Neural cell (in vitro differentiated cells): Measurements from ENCODE around the gene OR6N1.

Source experiments
- CTCF ChIP-seq: fragments of 450-650 bp; IDR thresholded peaks from 2 replicates; pipeline ENCODE4 v1.5.1; 2014; ENCODE audit warnings: antibody characterized with exemption, mild to moderate bottlenecking, moderate library complexity; ENCODE audit not compliant: poor library complexity, severe bottlenecking
- EZH2 ChIP-seq: fragments of 200-600, 300-800 bp; shearing (Covaris generic), sonication (generic); IDR thresholded peaks from 2 replicates; pipeline ENCODE4 v1.6.1; 2014; ENCODE audit warnings: antibody characterized with exemption, low read length, borderline replicate concordance, mild to moderate bottlenecking; ENCODE audit not compliant: insufficient read depth, poor library complexity, severe bottlenecking
- MXI1 ChIP-seq: fragments of 450-650 bp; conservative IDR thresholded peaks from 2 replicates; pipeline ENCODE4 v1.6.1; 2014; ENCODE audit warnings: antibody characterized with exemption, mild to moderate bottlenecking; ENCODE audit not compliant: poor library complexity, severe bottlenecking
- POLR2AphosphoS5 ChIP-seq: IDR thresholded peaks from 2 replicates; pipeline ENCODE4 v1.6.1; 2012
- RAD21 ChIP-seq: fragments of 450-650 bp; conservative IDR thresholded peaks from 2 replicates; pipeline ENCODE4 v1.6.1; 2014; ENCODE audit warnings: antibody characterized with exemption, mild to moderate bottlenecking, moderate library complexity
- REST ChIP-seq: IDR thresholded peaks from 2 replicates; pipeline ENCODE4 v1.6.1; 2012; ENCODE audit warnings: borderline replicate concordance
- SMC3 ChIP-seq: fragments of 450-650 bp; conservative IDR thresholded peaks from 2 replicates; pipeline ENCODE4 v1.6.1; 2014; ENCODE audit warnings: antibody characterized with exemption, mild to moderate bottlenecking, moderate library complexity; ENCODE audit not compliant: poor library complexity
- TAF1 ChIP-seq: IDR thresholded peaks from 2 replicates; pipeline ENCODE4 v1.6.1; 2012; ENCODE audit warnings: low read depth

- TF ChIP-seq CTCF (no peak), SMC3 (no peak), EZH2 (no peak), POLR2AphosphoS5 (no peak), TAF1 (no peak), MXI1 (no peak), REST (no peak), RAD21 (no peak)
Measured at GRCh38 chr1:158728510-158729225, 43.3 kb downstream of the OR6N1 start.
